Loucy (cell line): Measurements from ENCODE around the gene FAM81A.

Source experiments
- H2AFZ ChIP-seq: fragments of 200-600 bp; sonication (generic); 2 replicates; pipeline ENCODE4 v1.6.0; 2016; ENCODE audit warnings: antibody characterized with exemption, mild to moderate bottlenecking, low read length, moderate library complexity
- H3F3A ChIP-seq: fragments of 200-600 bp; 2 replicates; pipeline ENCODE4 v1.6.0; 2016; ENCODE audit warnings: antibody characterized with exemption, low read depth, mild to moderate bottlenecking
- H3K27me3 ChIP-seq: fragments of 200-600 bp; sonication (generic); 2 replicates; pipeline ENCODE4 v1.6.1; 2014; ENCODE audit warnings: low read length, mild to moderate bottlenecking; ENCODE audit not compliant: insufficient read depth, poor library complexity, severe bottlenecking
- H3K36me3 ChIP-seq: fragments of 200-600 bp; sonication (generic); 2 replicates; pipeline ENCODE4 v1.6.1; 2016; ENCODE audit warnings: low read length; ENCODE audit not compliant: insufficient read depth
- H3K4me1 ChIP-seq: fragments of 200-600 bp; sonication (generic); 2 replicates; pipeline ENCODE4 v1.5.1; 2014; ENCODE audit warnings: low read length, mild to moderate bottlenecking; ENCODE audit not compliant: insufficient read depth, poor library complexity, severe bottlenecking
- H3K4me2 ChIP-seq: fragments of 200-600 bp; sonication (generic); 2 replicates; pipeline ENCODE4 v1.6.0; 2014; ENCODE audit warnings: antibody characterized with exemption, low read length, low read depth, mild to moderate bottlenecking; ENCODE audit not compliant: poor library complexity, severe bottlenecking
- H3K4me3 ChIP-seq: fragments of 200-600 bp; sonication (generic); 2 replicates; pipeline ENCODE4 v1.5.1; 2014; ENCODE audit warnings: low read length, mild to moderate bottlenecking, mixed read lengths; ENCODE audit not compliant: poor library complexity, severe bottlenecking
- H3K79me2 ChIP-seq: fragments of 200-600 bp; sonication (generic); 2 replicates; pipeline ENCODE4 v1.6.1; 2014; ENCODE audit warnings: low read length; ENCODE audit not compliant: insufficient read depth
- H3K9ac ChIP-seq: fragments of 200-600 bp; sonication (generic); 2 replicates; pipeline ENCODE4 v1.6.0; 2014; ENCODE audit warnings: mild to moderate bottlenecking, low read depth, low read length, moderate library complexity; ENCODE audit not compliant: poor library complexity, severe bottlenecking
- H3K9me2 ChIP-seq: fragments of 200-600 bp; sonication (generic); replicated peaks from 2 replicates; pipeline ENCODE4 v1.6.1; 2016; ENCODE audit warnings: low read depth, low read length, mixed read lengths
- H3K9me3 ChIP-seq: fragments of 200-600 bp; sonication (generic); 2 replicates; pipeline ENCODE4 v1.6.1; 2014; ENCODE audit warnings: mild to moderate bottlenecking, antibody characterized with exemption, low read length, low read depth; ENCODE audit not compliant: insufficient read depth
- H4K20me1 ChIP-seq: fragments of 200-600 bp; sonication (generic); 2 replicates; pipeline ENCODE4 v1.6.0; 2014; ENCODE audit warnings: antibody characterized with exemption, low read length, mild to moderate bottlenecking; ENCODE audit not compliant: insufficient read depth, poor library complexity, severe bottlenecking
- CTCF ChIP-seq: fragments of 200-600 bp; sonication (generic); conservative IDR thresholded peaks from 2 replicates; pipeline ENCODE4 v1.5.1; 2014; ENCODE audit warnings: mild to moderate bottlenecking, antibody characterized with exemption, low read length
- EZH2phosphoT487 ChIP-seq: fragments of 200-600 bp; IDR thresholded peaks from 2 replicates; pipeline ENCODE4 v1.6.1; 2018; ENCODE audit warnings: antibody characterized with exemption, mild to moderate bottlenecking, moderate library complexity, borderline replicate concordance

FAM81A gene

DNA sequence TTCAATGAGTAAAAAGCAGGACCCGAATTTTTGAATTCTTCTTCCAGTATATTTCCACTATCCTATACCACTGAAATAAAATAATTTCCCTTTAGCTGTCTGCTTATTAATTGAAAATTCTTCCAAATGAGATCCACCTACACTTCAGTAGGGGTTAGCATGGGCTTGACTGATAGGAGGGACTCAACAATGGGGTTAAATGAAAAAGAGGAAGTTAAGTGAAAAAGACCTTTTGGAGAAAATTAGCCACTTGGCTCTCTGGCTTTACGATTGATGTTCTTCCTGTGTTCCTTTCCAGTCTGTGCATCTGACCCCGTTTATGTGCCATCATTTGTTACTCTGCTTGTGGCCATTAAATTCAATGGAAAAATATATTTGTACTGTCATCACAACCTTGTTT, 119.6 kb downstream of the FAM81A start:
- Histone ChIP-seq H3K79me2 (no peaks in the 10 kb centered on the region), H2AFZ (no peak overlapping the region), H3F3A (no peaks in the 10 kb centered on the region), H3K27me3 (no peaks in the 10 kb centered on the region), H3K9me3 (no peaks in the 10 kb centered on the region), H3K4me3 (no peak overlapping the region), H3K4me2 (no peak overlapping the region), H3K9ac (no peak overlapping the region), H3K9me2 (no peaks in the 10 kb centered on the region), H4K20me1 (no peaks in the 10 kb centered on the region), H3K36me3 (no peaks in the 10 kb centered on the region), H3K4me1 (no peaks in the 10 kb centered on the region)
- TF ChIP-seq CTCF (no peak), EZH2phosphoT487 (no peak)

DNA sequence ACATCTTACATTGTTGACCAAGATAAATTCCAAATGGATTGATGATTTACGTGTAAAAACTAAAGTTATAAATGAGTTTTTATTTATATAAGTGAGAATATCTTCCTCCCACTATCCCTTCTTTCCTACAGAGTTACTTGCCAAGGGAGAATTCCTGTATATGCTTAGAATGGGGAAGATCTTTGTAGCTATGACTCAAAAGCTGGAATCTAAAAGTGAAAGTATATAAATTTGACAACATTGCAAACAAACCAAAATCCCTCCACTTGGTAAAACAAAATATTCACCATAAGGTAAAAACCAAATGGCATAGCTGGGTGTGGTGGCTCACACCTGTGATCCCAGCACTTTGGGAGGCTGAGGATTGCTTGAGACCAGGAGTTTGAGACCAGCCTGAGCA, 120.9 kb downstream of the FAM81A start:
- TF ChIP-seq EZH2phosphoT487 = no peak
- H3K4me1 ChIP-seq = no peaks in the 10 kb centered on the region

GRCh38 chr15:59561547-59561946, 123.6 kb downstream of the FAM81A start:
- no peak overlapping the region for H3K4me2 ChIP-seq
- H3K9ac ChIP-seq = no peak overlapping the region
- no peaks in the 10 kb centered on the region for H3K9me3 ChIP-seq
- no peaks in the 10 kb centered on the region for H3F3A ChIP-seq
- no peaks in the 10 kb centered on the region for H4K20me1 ChIP-seq
- no peak for TF ChIP-seq CTCF
- TF ChIP-seq EZH2phosphoT487 = no peak
- H3K79me2 ChIP-seq = no peaks in the 10 kb centered on the region
- H3K27me3 ChIP-seq = no peaks in the 10 kb centered on the region
- no peaks in the 10 kb centered on the region for H3K9me2 ChIP-seq
- no peaks in the 10 kb centered on the region for H3K36me3 ChIP-seq
- no peak overlapping the region for H2AFZ ChIP-seq
- H3K4me1 ChIP-seq = no peaks in the 10 kb centered on the region
- no peak overlapping the region for H3K4me3 ChIP-seq

More for the DNA sequence above, 120.9 kb downstream of the FAM81A start:
- Histone ChIP-seq H3K27me3 (no peaks in the 10 kb centered on the region), H3K79me2 (no peaks in the 10 kb centered on the region), H3K9me3 (no peaks in the 10 kb centered on the region), H3K9me2 (no peaks in the 10 kb centered on the region), H3K9ac (no peak overlapping the region), H2AFZ (peak overlapping the region; percentile 1; the same call in 1 of the 2 replicates), H3K36me3 (no peaks in the 10 kb centered on the region), H3F3A (no peaks in the 10 kb centered on the region), H3K4me3 (no peak overlapping the region), H3K4me2 (no peak overlapping the region), H4K20me1 (no peaks in the 10 kb centered on the region)

DNA sequence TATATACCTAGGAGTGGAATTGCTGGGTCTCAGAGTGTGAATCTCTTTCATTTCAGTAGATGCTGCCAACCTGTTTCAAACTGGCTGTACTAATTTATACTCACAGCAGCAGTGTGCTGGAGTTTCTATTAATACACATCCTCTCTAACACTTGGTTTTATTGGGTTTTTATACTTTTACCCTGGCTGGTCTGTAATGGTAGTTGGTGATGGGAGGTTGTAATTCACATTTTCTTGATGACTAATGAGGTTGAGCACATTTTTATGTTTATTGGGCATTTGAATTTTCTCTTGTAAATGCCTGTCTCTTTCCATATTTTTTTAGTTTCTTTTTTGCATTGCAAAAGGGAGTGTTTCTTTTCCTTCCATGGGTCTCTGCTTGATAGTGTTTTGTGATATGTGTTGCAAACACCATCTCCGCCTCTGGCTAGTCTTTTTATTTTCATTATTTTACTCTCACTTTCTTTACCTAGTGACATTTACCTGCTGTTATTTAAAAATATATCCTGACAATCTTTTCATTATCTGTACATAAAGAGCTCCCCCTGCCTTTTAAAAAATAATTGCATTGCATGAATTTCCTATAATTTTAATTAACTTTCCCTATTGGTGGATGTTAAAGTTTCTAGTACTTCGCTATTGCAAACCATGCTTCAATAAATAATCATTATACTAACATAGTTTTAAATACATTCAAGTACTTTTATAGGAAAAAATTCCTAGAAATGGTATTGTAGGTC, 124.6 kb downstream of the FAM81A start:
- Histone ChIP-seq H3K27me3 (no peaks in the 10 kb centered on the region), H4K20me1 (no peaks in the 10 kb centered on the region), H3K9me3 (no peaks in the 10 kb centered on the region), H3F3A (no peaks in the 10 kb centered on the region), H3K9me2 (no peaks in the 10 kb centered on the region), H3K4me2 (peak overlapping the region; percentile 55), H2AFZ (peak overlapping the region; percentile 65), H3K79me2 (no peaks in the 10 kb centered on the region), H3K36me3 (no peaks in the 10 kb centered on the region), H3K9ac (no peak overlapping the region), H3K4me1 (no peaks in the 10 kb centered on the region), H3K4me3 (peak overlapping the region; percentile 40)
- no peak for TF ChIP-seq EZH2phosphoT487
- TF ChIP-seq CTCF = peak; percentile 50
